ENCODE data around the gene GPHN. TPM values are rescaled to one million over a fixed set of nuclear protein-coding genes. Genes with fewer than 3 reads are reported as not detected.
A peak's percentile ranks its signal among the peaks of the same experiment; 100 is the strongest.

The GPHN gene
- total RNA-seq, 1 donor from 2014 or later = 12.9 TPM

GRCh38 chr14:67186789-67187584 is 679.0 kb downstream of the GPHN start:
- Histone ChIP-seq H3K4me3 (ENCODE audit: low read depth, low read length) (no peak overlapping the region), H3K36me3 (ENCODE audit: control insufficient read depth, insufficient read depth, low read length) (no peaks in the 10 kb centered on the region), H3K27me3 (ENCODE audit: control insufficient read depth, insufficient read depth, low read length) (no peaks in the 10 kb centered on the region)
- TF ChIP-seq CTCF (IDR thresholded peaks at IDR 0.05; ENCODE audit: insufficient read depth, low read length, poor library complexity, severe bottlenecking) = no peak
- DNase-seq (ENCODE audit: low read depth) = peak; percentile 83

- DNase-seq (ENCODE audit: low read depth) = peak; percentile 94
- H3K27me3 ChIP-seq (ENCODE audit: control insufficient read depth, insufficient read depth, low read length) = no peaks in the 10 kb centered on the region
- H3K4me3 ChIP-seq (ENCODE audit: low read depth, low read length) = no peak overlapping the region
- TF ChIP-seq CTCF (IDR thresholded peaks at IDR 0.05; ENCODE audit: insufficient read depth, low read length, poor library complexity, severe bottlenecking) = no peak
- H3K36me3 ChIP-seq (ENCODE audit: control insufficient read depth, insufficient read depth, low read length) = no peaks in the 10 kb centered on the region
Observed at GRCh38 chr14:67187826-67188225, 679.9 kb downstream of the GPHN start.

- no peaks in the 10 kb centered on the region for H3K27me3 ChIP-seq (ENCODE audit: control insufficient read depth, insufficient read depth, low read length)
- no peak overlapping the region for H3K4me3 ChIP-seq (ENCODE audit: low read depth, low read length)
- TF ChIP-seq CTCF (IDR thresholded peaks at IDR 0.05; ENCODE audit: insufficient read depth, low read length, poor library complexity, severe bottlenecking) = no peak
- DNase-seq (ENCODE audit: low read depth) = no peak
- no peaks in the 10 kb centered on the region for H3K36me3 ChIP-seq (ENCODE audit: control insufficient read depth, insufficient read depth, low read length)
Observed at GRCh38 chr14:67188326-67188725, 680.4 kb downstream of the GPHN start.

GRCh38 chr14:67191768-67192290 is 683.9 kb downstream of the GPHN start:
- Histone ChIP-seq H3K4me3 (ENCODE audit: low read depth, low read length) (no peak overlapping the region), H3K36me3 (ENCODE audit: control insufficient read depth, insufficient read depth, low read length) (no peaks in the 10 kb centered on the region), H3K27me3 (ENCODE audit: control insufficient read depth, insufficient read depth, low read length) (no peaks in the 10 kb centered on the region)
- DNase-seq (ENCODE audit: low read depth) = no peak
- no peak for TF ChIP-seq CTCF (IDR thresholded peaks at IDR 0.05; ENCODE audit: insufficient read depth, low read length, poor library complexity, severe bottlenecking)

GRCh38 chr14:67192366-67192765 is 684.4 kb downstream of the GPHN start:
- DNase-seq (ENCODE audit: low read depth) = no peak
- Histone ChIP-seq H3K36me3 (ENCODE audit: control insufficient read depth, insufficient read depth, low read length) (no peaks in the 10 kb centered on the region), H3K4me3 (ENCODE audit: low read depth, low read length) (no peak overlapping the region), H3K27me3 (ENCODE audit: control insufficient read depth, insufficient read depth, low read length) (no peaks in the 10 kb centered on the region)
- no peak for TF ChIP-seq CTCF (IDR thresholded peaks at IDR 0.05; ENCODE audit: insufficient read depth, low read length, poor library complexity, severe bottlenecking)

Data from kidney epithelial cell (primary cell).